Fibroblast of lung (primary cell): ENCODE measurements around the gene RARG.

Experiments
- CTCF ChIP-seq, 2 donors: IDR thresholded peaks in 1 of 2; conservative IDR thresholded peaks in 1 of 2; 1 replicate in 1 of 2; 2 replicates in 1 of 2; pipeline ENCODE4 v1.5.1; 2011 to 2012; ENCODE audit warnings: low read length in 2 of 2, control low read depth in 1 of 2, inconsistent platforms in 1 of 2, low read depth in 1 of 2, mild to moderate bottlenecking in 1 of 2
- EZH2 ChIP-seq: IDR thresholded peaks from 2 replicates; pipeline ENCODE4 v1.5.1; 2012; ENCODE audit warnings: low read length, control low read depth, mild to moderate bottlenecking; ENCODE audit errors: missing control alignments

DNA sequence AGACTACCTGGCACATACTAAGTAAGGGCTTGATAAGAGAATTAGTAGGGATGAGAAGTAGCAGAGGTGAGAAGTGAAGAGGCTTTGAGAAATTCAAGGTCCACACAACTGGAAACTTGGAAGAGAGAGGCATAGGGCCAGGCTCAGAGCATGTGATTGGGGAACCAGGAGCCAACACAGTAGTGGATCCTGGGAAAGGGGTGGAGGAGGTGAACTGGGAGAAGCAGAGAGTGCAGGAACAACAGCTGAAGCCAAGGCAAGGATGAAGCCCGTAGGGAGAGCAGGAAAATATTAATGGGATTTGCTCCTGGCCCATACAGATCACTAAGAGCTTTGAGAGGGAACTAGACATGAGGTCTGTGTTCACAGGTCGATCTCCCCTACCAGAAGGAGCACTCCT, 23.6 kb downstream of the RARG start:
- TF ChIP-seq CTCF (conservative IDR thresholded peaks at IDR 0.05 in 1 of 2, IDR thresholded peaks at IDR 0.05 in 1 of 2; ENCODE audit: low read depth in 1 of 2, low read length in 2 of 2), result no peak
- no peak for TF ChIP-seq EZH2
